D341Med (cell line): Measurements from ENCODE around the gene SIRT7.
"Not testable (repeated sequence)": the region's sequence is repeated elsewhere in the genome, so short reads cannot be mapped to it uniquely, and the experiment has no call there.

Experiments used
- DNase-seq: peaks from one replicate; pipeline ENCODE4 v3.0.0; 2012; ENCODE audit warnings: low spot score

SIRT7 gene

DNA sequence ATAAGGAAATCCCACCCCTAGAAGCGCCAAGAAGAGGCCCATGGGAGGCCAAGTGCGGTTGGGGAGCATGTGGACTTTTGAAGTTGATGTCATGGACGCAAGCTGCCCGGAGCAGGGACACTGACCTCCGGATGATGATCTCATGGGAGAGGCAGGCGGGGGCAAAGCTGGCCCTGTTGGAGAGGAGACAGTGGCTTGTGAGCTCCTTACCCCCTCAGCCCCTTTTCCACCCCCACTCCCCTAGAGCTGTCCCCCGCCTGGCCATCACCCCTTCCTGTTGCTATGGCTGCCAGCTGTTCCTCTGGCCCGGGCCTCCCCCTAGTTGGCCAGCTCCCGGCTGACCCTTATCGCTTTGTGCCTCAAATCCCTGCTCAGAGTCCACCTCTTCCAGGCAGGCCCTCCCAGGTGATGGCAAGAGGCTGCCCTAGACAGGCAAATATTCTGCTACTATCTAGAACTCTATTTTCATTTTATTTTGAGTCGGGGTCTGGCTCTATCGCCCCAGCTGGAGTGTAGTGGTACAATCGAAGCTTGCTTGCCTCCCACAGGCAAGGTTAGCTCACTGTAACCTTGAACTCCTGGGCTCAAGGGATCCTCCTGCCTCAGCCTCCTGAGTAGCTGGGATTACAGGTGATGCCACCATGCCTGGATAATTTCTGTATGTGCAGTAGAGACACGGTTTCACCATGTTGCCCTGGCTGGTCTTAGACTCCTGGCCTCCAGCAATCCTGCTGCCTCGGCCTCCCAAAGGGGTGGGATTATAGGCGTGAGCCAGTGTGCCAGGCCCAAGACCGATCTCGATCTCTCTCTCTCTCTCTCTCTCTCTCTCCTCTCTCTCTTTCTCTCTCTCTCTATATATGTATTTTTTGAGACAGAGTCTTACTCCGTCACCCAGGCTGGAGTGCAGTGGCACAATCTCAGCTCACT is 36.4 kb upstream of the SIRT7 start:
- DNase-seq: no peak

GRCh38 chr17:81953443-81953842 is 35.5 kb upstream of the SIRT7 start:
- not testable (repeated sequence) for DNase-seq

GRCh38 chr17:81952792-81953228 is 34.8 kb upstream of the SIRT7 start:
- DNase-seq: no peak

DNA sequence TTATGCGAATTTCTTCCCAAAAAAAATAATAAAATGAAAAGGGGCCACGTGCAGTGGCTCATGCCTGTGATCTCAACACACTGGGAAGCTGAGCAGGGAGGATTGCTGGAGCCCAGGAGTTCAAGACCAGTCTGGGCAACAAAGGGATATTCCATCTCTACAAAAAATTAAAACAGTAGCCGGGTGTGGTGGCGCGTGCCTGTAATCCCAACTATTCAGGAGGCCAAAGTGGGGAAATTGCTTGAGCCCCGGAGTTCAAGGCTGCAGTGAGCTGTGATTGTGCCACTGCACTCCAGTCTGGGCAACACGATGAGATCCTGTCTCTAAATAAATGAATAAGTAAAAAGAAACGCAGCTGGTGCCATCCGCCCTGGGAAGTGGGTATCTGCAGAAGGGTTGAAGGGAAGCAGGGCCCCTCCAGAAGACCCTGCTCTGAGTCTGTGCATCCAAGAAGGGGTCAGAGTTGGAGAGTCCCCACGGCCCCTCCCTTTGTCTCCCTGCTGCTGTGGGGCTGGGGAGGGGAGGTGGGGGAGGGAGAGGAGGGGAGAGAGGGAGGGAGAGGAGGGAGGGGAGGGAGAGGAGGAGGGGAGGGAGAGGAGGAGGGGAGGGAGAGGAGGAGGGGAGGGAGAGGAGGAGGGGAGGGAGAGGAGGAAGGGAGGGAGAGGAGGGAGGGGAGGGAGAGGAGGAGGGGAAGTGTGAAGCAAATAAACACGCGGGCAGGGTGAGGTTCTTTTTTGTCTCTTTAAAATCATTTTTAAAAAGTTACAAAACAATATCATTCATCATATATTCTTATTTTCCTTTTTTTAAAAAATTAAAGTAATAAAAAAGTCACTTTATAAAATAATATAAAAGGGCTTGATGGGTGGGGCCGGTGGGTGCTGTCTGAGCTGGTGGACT is 34.1 kb upstream of the SIRT7 start:
- DNase-seq: no peak

DNA sequence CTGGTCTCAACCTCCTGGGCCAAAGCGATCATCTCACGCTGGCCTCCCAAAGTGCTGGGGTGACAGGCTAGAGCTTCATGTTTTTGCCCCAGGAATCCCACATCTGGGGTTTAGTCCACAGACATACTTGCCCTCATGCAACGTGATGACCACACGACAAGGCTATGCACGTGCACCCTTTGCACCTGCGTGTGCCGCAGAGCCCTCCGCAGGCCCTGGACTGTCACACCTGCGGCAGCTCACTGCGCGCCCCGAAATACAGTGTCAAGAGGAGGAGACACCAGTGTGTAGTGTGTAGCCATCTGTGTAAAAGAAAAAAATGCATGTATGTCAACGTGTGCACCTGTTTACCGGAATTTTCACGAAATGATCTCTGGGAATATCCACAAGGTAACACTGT is 32.5 kb upstream of the SIRT7 start:
- no peak for DNase-seq

GRCh38 chr17:81948635-81949378 is 30.8 kb upstream of the SIRT7 start:
- DNase-seq: no peak

- DNase-seq: no peak
These were observed 29.2 kb upstream of the SIRT7 start, which contains the start of gene MYADML2 for GRCh38 chr17:81947189-81947588. TSS of gene MYADML2 (minus strand) at chr17:81947233. CDS start at chr17:81941741, 5,492 bp downstream.

- DNase-seq: no peak
These were observed 26.9 kb upstream of the SIRT7 start for GRCh38 chr17:81944858-81945257.

DNA sequence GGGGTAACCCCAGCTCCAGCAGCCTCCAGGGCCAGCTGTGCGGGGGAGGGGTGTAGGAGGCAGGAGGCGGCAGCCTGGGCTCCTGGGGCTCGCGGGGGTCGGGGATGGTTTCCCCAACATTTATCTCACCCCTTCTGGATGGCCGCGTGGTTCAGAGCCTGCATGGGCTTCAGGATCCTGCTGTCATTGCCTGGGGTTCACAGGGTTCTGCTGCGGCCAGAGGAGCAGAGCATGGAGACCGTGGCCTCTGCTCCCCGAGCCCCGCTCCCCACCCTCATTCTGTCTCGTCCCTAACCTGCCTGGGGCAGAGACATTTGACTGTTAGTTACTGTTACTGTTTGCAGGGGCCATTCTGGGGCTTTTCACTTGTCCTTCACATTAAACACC is 24.2 kb upstream of the SIRT7 start:
- DNase-seq: no peak

GRCh38 chr17:81941484-81942166 is 23.6 kb upstream of the SIRT7 start:
- no peak for DNase-seq

DNA sequence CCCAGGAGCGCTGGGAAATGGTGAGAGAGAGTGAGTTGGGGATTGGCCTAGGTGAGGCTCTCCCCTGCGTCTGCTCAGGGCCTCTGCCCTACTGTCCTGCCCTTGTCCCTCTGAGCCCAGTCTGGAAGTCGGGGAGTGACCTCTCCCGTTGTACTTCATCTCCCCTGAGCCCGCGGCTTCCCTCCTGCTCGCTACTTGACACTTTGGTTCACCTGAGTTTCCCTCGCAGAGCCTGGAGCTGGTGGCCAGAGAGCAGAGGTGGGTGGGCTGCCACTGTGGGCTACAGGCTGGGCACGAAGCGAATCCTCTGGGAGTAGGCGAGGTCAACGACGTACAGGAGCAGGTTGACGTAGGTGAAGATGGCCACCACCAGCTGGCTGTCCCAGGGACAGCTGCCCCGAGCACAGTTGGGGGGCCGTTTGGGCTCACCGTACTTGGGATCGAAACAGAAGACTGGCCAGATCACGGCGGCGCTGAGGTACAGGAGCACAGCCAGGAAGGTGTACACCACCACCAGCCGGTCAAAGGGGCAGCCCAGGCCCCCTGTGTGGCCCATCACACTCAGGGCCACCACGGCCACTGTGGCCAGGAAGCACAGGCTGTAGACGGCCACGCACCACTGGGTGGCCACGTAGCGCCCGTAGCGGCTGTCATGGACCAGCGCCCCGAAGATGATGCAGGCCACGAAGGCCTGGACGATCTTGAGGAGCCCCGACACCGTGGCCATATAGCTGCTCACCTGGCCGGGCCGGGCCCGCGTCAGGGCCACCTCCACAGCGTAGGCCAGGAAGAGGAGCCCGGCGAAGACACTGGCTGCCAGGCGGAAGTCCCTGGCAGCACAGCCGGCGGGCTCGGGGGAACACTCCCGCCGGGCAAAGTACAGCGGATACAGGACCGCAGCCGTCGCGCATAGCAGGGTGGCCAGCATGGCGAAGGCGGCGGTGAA is 22.8 kb upstream of the SIRT7 start:
- DNase-seq: no peak

- no peak for DNase-seq
These were observed 22.0 kb upstream of the SIRT7 start for GRCh38 chr17:81939881-81940385.

GRCh38 chr17:81939218-81939617 is 21.2 kb upstream of the SIRT7 start:
- no peak for DNase-seq

DNA sequence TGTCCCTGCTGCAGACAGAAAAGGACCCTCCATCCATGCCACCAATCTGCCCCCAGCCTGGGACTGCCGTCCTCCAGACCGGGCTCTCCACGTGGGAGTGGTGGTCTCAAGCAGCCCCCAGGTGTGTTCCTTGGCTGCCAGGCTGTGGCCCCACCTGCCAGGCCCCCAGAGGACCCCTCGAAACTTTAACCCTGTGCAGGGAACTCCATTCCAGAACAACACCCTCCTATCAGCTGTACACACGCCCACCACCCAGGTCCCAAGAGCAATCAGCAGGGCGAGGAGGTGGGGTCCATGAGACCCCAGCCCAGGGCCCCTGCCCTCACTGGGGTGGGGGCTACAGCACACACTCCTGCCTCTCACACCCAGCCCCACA is 17.7 kb upstream of the SIRT7 start:
- no peak for DNase-seq

- DNase-seq: no peak
These were observed 17.1 kb upstream of the SIRT7 start for GRCh38 chr17:81934850-81935708.

- DNase-seq: no peak
These were observed 16.3 kb upstream of the SIRT7 start for GRCh38 chr17:81934098-81934757.

DNA sequence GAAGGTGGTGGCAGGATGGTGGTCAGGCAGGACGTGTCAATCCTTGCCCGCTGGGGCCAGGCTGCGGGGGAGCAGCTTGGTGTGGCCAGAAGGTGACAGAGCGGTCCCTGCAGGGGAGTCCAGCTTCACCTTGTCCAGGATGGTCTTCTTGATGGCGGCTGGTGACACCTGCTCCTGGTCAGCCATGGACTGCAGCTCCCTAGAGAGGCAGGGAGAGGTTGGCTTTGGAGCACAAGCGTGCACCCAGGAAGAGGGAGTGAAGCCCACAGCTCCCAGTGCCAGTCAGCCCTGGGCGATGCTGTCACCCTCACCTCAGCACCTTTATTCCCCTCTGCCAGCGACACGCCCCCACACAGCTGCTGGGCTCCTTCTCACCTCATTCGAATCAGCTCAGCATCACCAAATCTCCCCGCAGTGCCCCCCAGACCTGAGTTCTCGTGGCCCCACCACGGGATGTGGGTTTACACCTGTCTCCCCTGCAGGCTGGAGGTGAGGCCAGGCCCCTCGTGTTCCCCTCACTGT is 15.3 kb upstream of the SIRT7 start:
- no peak for DNase-seq

- no peak for DNase-seq
These were observed 14.5 kb upstream of the SIRT7 start for GRCh38 chr17:81932333-81932983.
